A549 treated with Mapracorat at 1 μM for 4 hours (cell line): ENCODE results near the gene ZFP36. TPM values are rescaled to one million over a fixed set of nuclear protein-coding genes. Genes with fewer than 3 reads are reported as not detected.

Experiments used
- total RNA-seq: library from RNA; stranded (reverse); fragments of 200-300 nt; extraction: Qiagen RNA extraction; gene quantifications from 5 replicates; pipeline ENCODE4 v1.2.3, GENCODE V29; 2022

ZFP36 gene, protein sequence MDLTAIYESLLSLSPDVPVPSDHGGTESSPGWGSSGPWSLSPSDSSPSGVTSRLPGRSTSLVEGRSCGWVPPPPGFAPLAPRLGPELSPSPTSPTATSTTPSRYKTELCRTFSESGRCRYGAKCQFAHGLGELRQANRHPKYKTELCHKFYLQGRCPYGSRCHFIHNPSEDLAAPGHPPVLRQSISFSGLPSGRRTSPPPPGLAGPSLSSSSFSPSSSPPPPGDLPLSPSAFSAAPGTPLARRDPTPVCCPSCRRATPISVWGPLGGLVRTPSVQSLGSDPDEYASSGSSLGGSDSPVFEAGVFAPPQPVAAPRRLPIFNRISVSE
- total RNA-seq = 175 to 251 TPM (median 211 TPM) in 5 replicates

DNA sequence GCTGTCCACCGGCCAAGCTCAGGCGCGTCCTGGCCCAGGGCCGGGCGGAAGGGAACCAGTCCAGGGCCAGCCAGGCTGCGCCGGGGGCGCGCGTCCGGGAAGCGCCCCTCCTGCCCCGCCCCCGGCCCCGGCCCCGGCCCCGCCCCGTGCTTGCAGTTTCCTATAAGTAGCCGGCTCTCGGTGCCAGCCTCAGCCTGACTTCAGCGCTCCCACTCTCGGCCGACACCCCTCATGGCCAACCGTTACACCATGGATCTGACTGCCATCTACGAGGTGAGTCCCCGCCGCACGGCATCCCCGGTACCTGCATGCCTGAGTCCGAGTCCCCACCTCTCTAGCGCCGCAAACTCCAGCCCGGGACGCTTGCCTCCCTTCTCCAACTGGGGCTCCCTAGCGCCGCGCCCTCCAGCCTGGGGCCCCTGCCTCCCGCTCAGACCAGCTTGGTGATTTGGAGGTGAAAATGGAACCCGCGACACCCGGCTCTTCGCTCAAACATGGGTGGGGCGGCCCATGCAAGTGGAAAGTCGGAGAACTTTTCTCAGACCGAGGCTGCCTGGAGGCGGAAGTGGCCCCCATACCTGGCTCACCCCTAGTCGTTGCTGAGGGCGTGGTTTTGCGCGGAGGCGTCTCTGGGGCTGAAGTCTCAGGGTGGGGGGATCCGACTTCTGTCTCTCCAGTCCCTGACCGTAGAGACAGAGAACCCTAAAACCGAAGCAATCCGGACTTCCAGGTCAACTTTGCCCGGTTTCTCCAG is at the start of gene ZFP36:
TSS of gene ZFP36 (plus strand) at position 192 of the 754 bp plus-strand sequence. CDS start at position 250, 58 bp downstream.

DNA sequence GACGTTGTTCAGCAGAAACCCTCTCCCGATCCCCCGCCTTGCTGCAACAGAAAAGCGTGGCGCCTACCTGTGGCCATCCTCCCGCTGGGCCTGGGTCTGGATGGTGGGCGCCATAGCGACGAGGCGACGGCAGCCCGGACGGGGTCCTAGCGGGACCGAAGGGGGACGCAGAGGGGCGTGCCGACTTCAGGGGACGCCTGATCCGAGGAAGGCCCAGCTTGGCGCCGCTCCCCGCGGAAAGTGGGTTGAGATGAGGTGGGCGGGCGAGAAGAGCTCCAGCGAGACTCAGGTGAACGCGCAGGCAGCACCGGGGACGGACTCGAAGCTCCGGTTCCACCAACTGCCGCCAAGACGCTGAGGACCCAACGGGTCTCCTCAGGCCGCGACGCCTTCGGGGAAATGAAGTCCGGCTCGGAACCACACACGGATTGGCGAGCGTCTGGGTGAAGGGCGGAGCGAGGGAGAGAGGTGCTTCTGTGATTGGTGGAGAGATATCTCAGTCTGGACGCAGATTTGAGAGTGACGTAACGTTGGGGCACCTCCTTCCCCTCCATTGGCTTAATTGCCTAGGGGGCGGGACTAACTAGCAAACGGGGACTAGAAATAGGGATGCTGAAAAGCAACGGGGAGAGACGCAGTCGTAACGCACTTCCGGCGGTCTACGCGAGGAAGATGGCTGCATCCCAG is 15.8 kb upstream of the ZFP36 start, which contains the start of the genes MED29 and PAF1:
TSS of gene MED29 (plus strand) at position 628 of the 687 bp plus-strand sequence. CDS start at position 673, 45 bp downstream.
TSS of gene PAF1 (minus strand) at position 356 of the 687 bp plus-strand sequence. CDS start at position 114, 242 bp downstream.

DNA sequence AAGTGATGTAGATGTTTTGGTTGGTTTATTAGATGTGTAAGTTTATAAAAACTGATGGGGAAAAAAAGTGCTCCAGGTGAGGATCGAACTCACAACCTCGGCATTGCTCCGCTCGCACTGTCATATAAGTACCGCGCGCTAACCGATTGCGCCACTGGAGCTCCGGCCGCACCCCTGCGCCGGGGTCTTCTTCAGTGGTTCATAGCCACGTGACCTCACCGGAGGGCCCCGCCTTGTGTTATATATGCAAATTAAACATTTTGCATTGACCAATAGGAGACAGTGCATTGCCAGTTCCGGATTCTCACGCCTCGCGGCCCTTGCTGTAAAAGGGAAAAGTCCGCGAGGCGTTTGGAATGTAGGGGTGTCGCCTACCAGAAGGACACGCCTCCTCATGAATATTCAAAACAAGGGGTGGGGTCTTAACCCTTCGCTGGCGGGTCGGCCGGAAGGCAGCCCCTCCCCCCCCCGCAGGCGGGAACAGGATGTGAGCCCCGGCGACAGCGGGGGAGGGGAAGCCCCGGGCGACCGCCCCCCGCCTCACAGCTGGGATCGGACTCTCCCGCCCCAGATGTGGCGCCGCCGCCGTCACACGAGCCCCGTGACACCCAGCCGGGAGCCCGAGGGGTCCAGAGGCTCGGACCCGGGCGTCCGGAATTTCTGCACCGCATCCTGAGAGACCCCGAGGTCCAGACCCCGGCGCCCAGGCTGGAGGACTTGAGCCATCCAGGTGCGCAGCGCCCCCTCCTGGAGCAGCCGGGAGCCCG is 5.6 kb downstream of the ZFP36 start, which contains the start of gene PLEKHG2:
TSS of gene PLEKHG2 (plus strand) at position 570 of the 767 bp plus-strand sequence. CDS start 1,418 bp downstream, outside the sequence.

DNA sequence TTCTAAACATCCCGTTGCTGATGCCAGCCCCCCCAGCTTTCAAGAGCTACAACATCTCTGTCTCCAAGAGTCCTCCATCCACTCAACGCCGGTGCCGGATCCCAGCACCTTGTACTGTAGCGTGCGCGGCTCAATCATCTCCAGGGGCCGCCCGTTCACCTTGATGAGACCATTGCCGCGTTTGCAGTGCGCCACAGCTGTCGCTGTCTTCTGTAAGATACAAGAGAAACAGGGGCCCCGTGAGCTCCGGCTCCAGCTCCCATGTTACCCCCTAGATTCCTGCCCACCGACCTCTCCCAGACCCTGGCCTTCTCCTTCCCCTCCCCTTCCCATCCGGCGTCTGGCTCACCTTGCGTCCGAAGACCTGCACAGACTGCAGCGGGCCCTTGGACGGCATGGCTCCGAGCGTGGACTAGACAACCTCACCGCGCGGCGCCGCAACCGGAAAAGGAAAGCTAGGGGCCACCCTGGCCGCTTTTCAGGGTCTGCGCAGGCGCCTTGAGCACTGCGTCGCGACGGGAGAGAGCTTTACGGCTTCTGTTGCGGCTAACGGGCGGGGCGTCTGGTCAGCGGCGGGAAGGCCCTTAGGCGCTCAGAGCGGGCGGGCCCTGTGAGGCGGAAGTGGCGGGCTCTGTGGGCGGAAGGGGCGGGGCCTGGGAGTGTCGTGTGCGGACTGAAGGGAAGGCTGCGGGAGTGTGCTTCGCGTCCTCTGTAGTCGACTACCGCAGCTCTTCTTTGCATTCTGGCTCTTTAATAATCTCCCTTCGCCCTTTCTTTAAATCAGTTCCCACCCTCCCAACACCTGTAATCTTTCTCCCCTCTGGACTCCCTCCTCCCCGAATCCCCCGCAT is 29.1 kb downstream of the ZFP36 start, which contains the start of gene RPS16:
TSS of gene RPS16 (minus strand) at position 451 of the 851 bp plus-strand sequence. CDS start at position 397, 54 bp downstream.

DNA sequence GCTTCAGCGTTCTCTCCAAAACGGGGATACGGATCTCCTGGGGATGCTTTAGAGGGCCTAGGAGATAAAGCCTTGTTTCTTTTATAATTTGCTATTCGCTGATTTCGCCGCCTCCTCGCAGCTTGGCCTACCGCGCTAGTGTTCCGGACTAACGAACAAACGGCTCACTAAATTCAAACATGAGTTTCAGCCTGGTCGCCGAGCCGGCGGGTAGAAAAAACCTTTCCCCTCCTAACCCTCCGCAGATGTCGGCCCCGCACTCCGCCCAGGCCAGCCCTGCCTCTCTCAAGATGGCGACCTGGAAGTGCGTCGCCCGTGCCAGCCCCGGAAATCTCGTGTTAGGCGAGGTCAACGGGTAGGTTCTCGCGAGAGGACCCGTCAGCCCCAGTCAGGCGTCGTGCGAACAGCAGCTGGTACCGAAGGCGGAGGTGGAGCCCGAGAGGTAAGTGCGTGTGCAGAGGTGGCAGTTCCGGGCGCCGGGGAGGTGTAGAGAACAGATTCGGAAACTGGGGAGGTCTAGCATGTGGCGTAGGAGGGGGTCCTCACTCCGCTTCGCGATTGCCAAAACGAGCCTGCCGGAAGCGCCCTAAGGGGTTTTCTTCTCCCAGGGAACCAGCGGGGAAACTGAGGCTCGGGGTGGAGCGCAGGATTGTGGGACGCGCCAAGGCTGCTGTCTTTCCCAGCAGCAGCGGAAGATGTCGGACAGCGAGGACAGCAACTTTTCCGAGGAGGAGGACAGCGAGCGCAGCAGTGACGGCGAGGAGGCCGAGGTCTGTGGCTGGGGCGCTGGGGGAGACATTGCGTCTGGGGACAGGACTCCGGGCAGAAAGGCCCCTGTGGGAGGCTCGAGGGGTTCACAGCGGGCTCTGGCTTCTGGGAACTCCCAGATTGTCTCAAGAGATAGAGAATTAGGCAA is 38.8 kb downstream of the ZFP36 start, which contains the start of gene SUPT5H:
TSS of gene SUPT5H (plus strand) at position 387 of the 916 bp plus-strand sequence. CDS start at position 696, 309 bp downstream.

Other genes with a start within 250 kb of the ZFP36 start
- gene NCCRP1, start 209.9 kb upstream of the ZFP36 start, total RNA-seq = 0.81 to 1.6 TPM (median 1.4 TPM) in 5 replicates
- not detected in 5 replicates for gene SYCN, start 202.6 kb upstream of the ZFP36 start, total RNA-seq
- not detected in 5 replicates for gene IFNL3, start 161.8 kb upstream of the ZFP36 start, total RNA-seq
- not detected in 5 replicates for gene IFNL4, start 158.0 kb upstream of the ZFP36 start, total RNA-seq
- gene IFNL2, start 138.5 kb upstream of the ZFP36 start, total RNA-seq = not detected in 5 replicates
- gene IFNL1, start 110.4 kb upstream of the ZFP36 start, total RNA-seq = 0.39 TPM in 1 of 5 replicates, not detected in the others
- gene LRFN1, start 86.0 kb upstream of the ZFP36 start, total RNA-seq = 5.7 to 11.3 TPM (median 9.7 TPM) in 5 replicates
- 0.49 to 0.59 TPM in 2 of 5 replicates, not detected in the others for gene GMFG, start 70.8 kb upstream of the ZFP36 start, total RNA-seq
- 116 to 175 TPM (median 166 TPM) in 5 replicates for gene SAMD4B, start 64.4 kb upstream of the ZFP36 start, total RNA-seq
- gene PAF1, start 15.7 kb upstream of the ZFP36 start, total RNA-seq = 69.0 to 77.2 TPM (median 74.6 TPM) in 5 replicates
- 70.3 to 78.2 TPM (median 72.2 TPM) in 5 replicates for gene MED29, start 15.5 kb upstream of the ZFP36 start, total RNA-seq
- 63.4 to 106 TPM (median 88.8 TPM) in 5 replicates for gene PLEKHG2, start 5.8 kb downstream of the ZFP36 start, total RNA-seq
- gene RPS16, start 29.1 kb downstream of the ZFP36 start, total RNA-seq = 6,732 to 7,787 TPM (median 7,280 TPM) in 5 replicates
- 165 to 210 TPM (median 178 TPM) in 5 replicates for gene SUPT5H, start 38.7 kb downstream of the ZFP36 start, total RNA-seq
- 169 to 233 TPM (median 220 TPM) in 5 replicates for gene TIMM50, start 74.0 kb downstream of the ZFP36 start, total RNA-seq
- gene DLL3, start 92.1 kb downstream of the ZFP36 start, total RNA-seq = 6.5 to 11.3 TPM (median 10.5 TPM) in 5 replicates
- not detected in 5 replicates for gene SELENOV, start 108.3 kb downstream of the ZFP36 start, total RNA-seq
- 6.6 to 10.3 TPM (median 7.9 TPM) in 5 replicates for gene EID2B, start 126.0 kb downstream of the ZFP36 start, total RNA-seq
- gene EID2, start 133.3 kb downstream of the ZFP36 start, total RNA-seq = 32.4 to 46.0 TPM (median 44.1 TPM) in 5 replicates
- not detected in 5 replicates for gene LGALS13, start 195.7 kb downstream of the ZFP36 start, total RNA-seq
- gene LGALS16, start 249.1 kb downstream of the ZFP36 start, total RNA-seq = not detected in 5 replicates